ENCODE results near the gene IPO5.
"Not testable (repeated sequence)": the region's sequence is repeated elsewhere in the genome, so short reads cannot be mapped to it uniquely, and the experiment has no call there.

Gene IPO5

GRCh38 chr13:97953376-97953970, at the start of gene IPO5:
Gene IPO5 (plus strand): TSS chr13:97953675. CDS start chr13:97976697, 23,022 bp downstream.
- DNase-seq = no peak

- DNase-seq = no peak
Measured at GRCh38 chr13:97904059-97904458, 49.4 kb upstream of the IPO5 start.

DNA sequence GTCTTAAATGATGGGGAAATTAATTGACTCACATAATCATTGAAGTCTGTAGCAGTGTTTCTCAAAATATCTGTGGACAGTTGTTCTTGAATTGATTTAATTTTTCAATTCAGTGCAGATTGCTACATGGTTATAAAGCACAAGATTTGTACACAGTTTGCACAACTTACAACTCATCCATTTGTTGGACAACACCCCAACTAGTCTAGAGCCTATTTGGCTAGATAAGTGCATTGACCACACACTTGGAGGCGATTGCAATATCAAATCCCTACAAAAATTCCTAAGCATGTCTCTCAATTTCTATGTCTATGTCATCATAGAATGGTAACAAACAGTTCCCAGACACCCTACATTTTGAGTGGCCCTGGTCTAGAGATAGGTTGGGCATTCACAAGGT, 48.0 kb upstream of the IPO5 start:
- DNase-seq = no peak

DNA sequence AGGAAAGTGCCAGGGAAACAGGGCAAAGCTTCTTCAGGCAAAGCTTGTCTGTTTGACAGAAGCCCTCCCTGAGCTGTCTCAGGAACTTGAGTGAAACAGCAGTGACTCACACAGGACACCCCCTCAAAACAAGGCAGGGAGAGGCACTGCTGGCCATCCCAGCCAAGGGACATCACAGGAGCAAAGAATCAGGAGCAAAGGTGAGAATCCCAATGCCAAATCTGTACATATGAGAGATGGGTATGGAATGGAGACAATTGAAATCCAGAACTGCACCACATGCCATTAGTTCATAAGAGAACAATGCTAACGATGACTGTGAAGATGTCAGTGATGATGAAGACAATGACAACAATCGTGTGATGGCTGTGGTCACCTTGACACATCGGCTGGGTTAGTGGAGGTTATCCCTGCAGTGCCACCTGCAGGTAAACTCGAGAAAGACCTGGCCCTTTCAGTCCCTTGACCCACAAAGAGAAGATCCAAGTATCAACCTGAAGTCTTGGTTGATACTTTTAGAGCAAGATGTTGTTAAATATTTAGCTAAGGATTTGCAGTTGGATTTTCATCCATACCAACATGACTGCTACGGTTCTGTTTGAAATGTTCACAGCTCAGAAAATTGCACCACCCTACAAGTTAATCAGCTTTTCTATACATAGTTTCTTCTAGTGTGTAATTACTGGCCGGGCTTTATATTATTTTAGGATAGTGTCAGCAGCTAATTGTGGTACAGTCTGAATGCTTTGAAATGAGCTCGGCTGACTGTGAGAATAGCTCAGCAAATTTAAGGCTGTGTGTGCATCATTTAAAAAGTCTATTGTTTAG, 42.0 kb upstream of the IPO5 start:
- no peak for DNase-seq

DNA sequence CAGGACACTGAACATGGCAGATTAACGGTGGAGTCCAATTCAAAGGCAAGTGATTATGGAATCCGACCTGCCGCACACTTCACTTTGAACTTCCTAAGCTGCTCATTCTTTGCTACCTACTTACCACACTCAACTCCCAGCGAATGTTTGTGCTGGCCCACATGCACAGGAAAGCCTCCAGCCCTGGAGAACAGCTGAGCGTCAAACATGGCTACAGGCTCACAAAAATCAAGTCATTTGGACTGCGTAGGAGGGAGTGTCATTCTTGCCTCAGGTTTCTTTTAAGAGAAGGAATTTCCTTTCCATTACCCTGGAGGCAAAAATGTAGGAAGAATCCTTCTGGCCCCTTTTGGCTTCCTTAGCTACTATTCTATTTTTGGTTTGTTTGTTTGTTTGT, 41.3 kb upstream of the IPO5 start:
- no peak for DNase-seq

DNA sequence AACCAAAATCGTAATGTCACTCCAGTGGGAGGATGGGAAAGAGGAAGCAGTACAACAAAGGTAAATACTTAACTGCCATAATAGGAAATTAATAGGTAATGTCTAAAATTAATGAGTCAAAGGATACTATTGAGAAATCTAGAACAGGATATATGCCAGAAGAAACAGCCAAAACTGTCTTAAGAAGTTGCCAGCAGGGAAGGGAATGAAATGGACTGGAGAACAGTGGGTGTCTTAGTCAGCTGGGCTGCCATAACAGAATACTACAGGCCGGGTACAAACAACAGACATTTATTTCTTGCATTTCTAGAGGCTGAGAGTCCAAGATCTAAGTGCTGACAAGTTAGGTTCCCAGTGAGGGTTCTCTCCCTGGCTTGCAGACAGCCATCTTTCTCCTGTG, 40.3 kb upstream of the IPO5 start:
- DNase-seq = no peak

GRCh38 chr13:97914540-97914939, 38.9 kb upstream of the IPO5 start:
- DNase-seq = no peak

- no peak for DNase-seq
Measured at GRCh38 chr13:97921176-97921816, 32.2 kb upstream of the IPO5 start.

GRCh38 chr13:97928301-97928700, 25.2 kb upstream of the IPO5 start:
- DNase-seq = no peak

GRCh38 chr13:97932036-97932435, 21.4 kb upstream of the IPO5 start:
- no peak for DNase-seq

GRCh38 chr13:97932647-97933046, 20.8 kb upstream of the IPO5 start:
- no peak for DNase-seq

- DNase-seq = no peak
Measured at GRCh38 chr13:97933776-97934175, 19.7 kb upstream of the IPO5 start.

DNA sequence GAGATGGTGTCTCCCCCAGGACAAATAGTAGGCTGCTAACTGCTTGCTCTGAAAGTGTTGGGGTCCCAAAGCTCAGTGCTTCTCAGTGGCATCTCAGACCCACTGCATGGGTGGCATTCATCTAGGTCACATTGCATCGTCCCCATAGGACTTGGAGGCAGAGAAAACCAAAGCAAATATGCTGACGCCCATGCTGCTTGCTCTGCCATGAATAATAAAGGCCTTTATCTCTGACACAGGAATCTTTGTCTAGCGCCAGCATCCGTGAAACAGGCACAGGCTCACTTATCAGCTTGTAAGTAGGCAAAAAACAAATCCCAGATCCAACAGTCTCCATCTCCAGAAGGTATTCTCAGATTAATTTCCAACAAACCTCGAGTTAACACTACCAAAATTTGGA, 18.9 kb upstream of the IPO5 start:
- no peak for DNase-seq

DNA sequence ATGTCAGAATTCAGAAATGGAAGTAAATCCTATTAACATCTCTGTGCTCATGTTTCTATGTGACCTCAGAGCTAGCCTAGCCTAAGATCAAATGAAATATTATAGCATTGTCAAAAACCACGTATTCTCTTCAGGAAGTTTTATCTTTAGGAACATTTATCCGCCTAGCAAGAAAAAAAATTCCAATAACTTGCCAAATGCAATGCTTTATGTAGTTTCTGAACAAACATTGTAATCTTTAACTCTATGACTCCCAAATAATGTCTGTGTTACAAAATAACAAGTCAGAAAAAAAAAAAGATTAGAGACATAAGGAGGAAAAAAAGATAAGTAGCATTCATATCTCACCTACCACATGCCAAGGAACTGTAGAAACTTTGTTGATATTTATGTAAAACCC, 18.4 kb upstream of the IPO5 start:
- DNase-seq = no peak

DNA sequence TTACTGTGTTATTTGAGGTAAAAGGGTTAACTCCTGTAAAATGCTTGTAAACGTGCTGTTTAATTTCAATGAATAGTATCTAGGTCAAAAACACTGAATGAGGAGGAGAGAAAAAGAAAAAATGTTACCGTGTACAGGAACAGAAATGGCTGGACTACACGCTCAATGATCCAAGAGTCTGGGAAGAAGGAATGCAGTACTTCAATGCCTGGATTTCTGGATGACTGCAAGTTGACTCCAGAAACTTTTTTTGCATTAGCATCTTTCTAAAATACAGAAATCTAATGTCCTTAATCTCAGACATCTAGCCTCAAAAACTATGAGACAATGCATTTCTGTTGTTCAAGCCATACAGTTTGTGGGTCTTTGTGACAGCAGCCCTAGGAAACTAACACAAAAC, 17.4 kb upstream of the IPO5 start:
- DNase-seq = no peak

DNA sequence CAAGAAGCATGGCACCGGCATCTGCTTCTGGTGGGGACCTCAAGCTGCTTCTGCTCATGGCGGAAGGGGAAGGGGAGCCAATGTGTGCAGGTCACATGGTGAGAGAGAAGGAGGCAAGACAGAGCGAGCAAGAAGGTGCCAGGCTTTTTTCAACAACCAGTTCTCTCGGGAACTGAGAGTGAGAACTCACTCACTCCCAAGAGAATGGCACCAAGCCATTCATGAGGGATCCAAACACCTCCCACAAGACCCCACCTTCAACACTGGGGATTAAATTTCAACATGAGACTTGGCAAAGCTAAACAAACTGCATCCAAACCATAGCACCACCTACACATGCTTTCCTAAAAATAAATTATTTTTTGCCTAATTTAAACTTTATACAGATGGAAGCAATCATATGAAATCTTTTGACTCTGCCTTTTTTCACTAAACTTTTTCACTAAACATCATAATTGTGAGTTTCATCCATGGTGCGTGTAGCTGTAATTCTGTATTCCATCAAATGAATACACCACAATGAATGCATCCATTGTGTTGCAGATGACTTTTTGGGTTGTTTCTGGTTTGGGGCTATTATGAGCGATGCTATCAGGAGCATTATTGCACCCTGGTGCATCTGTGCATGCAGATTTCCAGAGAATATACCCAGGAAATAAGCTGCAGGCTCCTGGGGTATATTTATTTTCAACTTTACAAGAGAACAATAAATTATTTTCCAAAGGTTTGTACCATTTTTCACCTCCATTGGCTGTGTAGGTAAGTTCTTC, 14.6 kb upstream of the IPO5 start:
- no peak for DNase-seq

DNA sequence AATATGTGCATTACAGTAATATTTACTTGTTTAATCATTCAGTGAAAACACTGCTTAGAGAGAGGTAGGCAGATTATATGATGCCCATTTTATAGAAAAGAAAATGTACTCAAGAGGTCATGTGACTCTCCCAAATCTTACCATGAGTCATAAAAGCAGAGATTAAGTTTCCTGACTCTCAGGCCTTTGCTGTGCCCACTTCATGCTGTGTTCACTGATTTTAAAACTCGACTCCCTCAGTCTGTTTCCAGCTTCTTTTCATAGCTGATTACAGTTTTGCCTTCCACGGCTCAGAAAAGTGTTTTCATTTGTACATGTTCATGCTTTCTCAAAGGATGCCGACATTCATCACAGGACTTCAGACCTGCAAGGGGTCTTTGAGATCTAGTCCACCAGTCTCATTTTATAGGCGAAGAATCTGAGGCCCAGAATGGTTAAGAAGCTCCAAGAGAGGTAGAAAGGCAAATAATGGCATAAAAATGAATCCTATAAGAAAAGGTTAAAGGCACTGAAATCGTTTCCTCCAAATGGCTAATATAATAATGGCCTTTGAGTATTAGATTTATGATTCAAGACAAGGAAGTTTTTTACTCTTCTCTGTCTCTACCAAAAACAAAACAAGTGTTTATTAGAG, 9.0 kb upstream of the IPO5 start:
- no peak for DNase-seq

- no peak for DNase-seq
Measured at GRCh38 chr13:97945342-97945741, 8.1 kb upstream of the IPO5 start.

DNA sequence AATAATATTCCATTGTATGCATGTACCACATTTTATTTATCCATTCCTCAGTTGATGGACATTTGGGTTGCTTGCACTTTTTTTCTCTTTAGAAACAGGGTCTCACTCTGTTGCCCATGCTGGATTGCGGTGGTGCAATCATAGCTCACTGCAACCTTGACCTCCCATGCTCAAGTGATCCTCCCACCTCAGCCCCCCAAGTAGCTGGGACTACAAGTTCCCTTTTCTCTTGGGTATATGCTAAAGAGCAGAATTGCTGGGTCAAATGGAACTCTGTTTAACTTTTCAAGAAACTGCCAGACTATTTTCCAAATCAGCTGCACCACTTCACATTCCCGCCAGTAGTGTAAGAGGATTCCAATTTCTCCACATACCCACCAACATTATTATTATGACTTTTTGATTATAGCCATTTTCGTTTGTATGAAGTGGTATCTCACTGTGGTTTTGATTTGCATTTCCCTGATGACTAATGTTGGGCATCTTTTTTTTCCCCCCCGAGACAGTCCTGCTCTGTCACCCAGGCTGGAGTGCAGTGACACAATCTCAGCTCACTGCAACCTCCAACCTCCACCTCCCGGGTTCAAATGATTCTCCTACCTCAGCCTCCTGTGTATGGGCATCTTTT, 7.6 kb upstream of the IPO5 start:
- no peak for DNase-seq

GRCh38 chr13:97946951-97947588, 6.4 kb upstream of the IPO5 start:
- no peak for DNase-seq

DNA sequence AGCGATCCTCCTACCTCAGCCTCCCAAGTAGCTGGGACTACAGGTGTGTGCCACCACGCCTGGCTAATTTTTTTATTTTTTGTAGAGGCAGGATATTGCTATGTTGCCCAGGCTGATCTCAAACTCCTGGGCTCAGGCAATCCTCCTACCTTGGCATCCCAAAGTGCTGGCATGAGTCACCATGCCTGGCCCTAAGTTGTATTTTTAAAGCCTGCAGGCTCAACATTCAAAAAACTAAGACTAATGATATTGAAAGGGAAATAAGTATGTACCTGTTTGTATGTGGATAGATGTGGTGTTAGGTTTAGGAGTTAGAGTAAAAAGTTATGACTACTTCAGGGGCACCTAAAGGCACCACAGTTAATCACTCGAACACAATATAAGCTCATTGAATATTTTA, 5.4 kb upstream of the IPO5 start:
- DNase-seq = no peak

GRCh38 chr13:97949316-97949715, 4.2 kb upstream of the IPO5 start:
- DNase-seq = not testable (repeated sequence)
